K562 (cell line): Measurements from ENCODE around the gene CMSS1. TPM values are rescaled to one million over a fixed set of nuclear protein-coding genes. Genes with fewer than 3 reads are reported as not detected.
"Not testable (repeated sequence)": the region's sequence is repeated elsewhere in the genome, so short reads cannot be mapped to it uniquely, and the experiment has no call there.

Source experiments
- ATAC-seq: fragments of 200-7000 bp; cut with Tn5 transposase; 3 replicates; pipeline ENCODE4 v1.9.1; 2020; ENCODE audit warnings: moderate library complexity
- BruUV-seq: library from RNA; stranded (reverse); fragments of 400-500 nt; replicated peaks from 2 replicates; lab custom pipeline; 2021; lab: Mats Ljungman, UMichigan
- CTCF ChIA-PET: fragments of 300-600 bp; formaldehyde crosslinking; extraction: SDS; loops from one replicate; lab custom pipeline; 2021; ENCODE audit warnings: low intra/inter-chr PET ratio; lab: Yijun Ruan, JAX
- POLR2A ChIA-PET: fragments of 300-600, 350-650 bp; sonication (Branson Sonifier 250); formaldehyde crosslinking; extraction: SDS; loops from one replicate; lab custom pipeline; 2021; ENCODE audit warnings: antibody characterized with exemption, inconsistent platforms; lab: Yijun Ruan, JAX
- DNase-seq, 4 experiments: peaks; one replicate each; pipeline versions ENCODE4 v3.0.0 to v3.0.0-alpha.2; 2011 to 2018; ENCODE audit warnings: low spot score in 3 of 4, mixed read lengths in 3 of 4; ENCODE audit errors: extremely low read depth in 1 of 4
- FAIRE-seq: peaks from 2 replicates; lab custom pipeline; 2011; peaks lifted over from hg19 to GRCh38; lab: Jason Lieb, UNC
- H2AFZ ChIP-seq: 2 replicates; pipeline ENCODE4 v1.6.0; 2011; ENCODE audit warnings: low read depth, low read length, control low read depth, inconsistent platforms
- H3K27ac ChIP-seq: fragments of 200-600 bp; 3 replicates; pipeline ENCODE4 v1.8.0; 2011; ENCODE audit warnings: low read depth, mild to moderate bottlenecking, control low read depth, inconsistent platforms, low read length, moderate library complexity, mixed read lengths; ENCODE audit errors: extremely low read depth
- H3K27me3 ChIP-seq, 2 experiments: fragments of 300-600 bp in 1 of 2; 2 replicates in 1 of 2; 3 replicates in 1 of 2; pipeline versions ENCODE4 v1.6.0 to v1.8.0; 2011; ENCODE audit warnings: inconsistent platforms in 2 of 2, low read length in 2 of 2, mild to moderate bottlenecking in 1 of 2, mixed read lengths in 1 of 2, moderate library complexity in 1 of 2; ENCODE audit not compliant: control insufficient read depth in 2 of 2, insufficient read depth in 2 of 2
- H3K36me3 ChIP-seq: fragments of 300-600 bp; 3 replicates; pipeline ENCODE4 v1.8.0; 2011; ENCODE audit warnings: mild to moderate bottlenecking, low read length, inconsistent platforms; ENCODE audit not compliant: control insufficient read depth, insufficient read depth
- H3K4me1 ChIP-seq, 2 experiments: fragments of 200-600 bp in 1 of 2; replicated peaks in 1 of 2; 2 replicates in 1 of 2; 3 replicates in 1 of 2; pipeline versions ENCODE4 v1.5.1 to v1.8.0; 2011; ENCODE audit warnings: inconsistent platforms in 2 of 2, low read length in 2 of 2, mild to moderate bottlenecking in 1 of 2, mixed read lengths in 1 of 2, moderate library complexity in 1 of 2; ENCODE audit not compliant: control insufficient read depth in 2 of 2, insufficient read depth in 2 of 2
- H3K4me2 ChIP-seq: 2 replicates; pipeline ENCODE4 v1.6.1; 2011; ENCODE audit warnings: low read length, control low read depth, inconsistent platforms, mixed read lengths; ENCODE audit not compliant: insufficient read depth
- H3K4me3 ChIP-seq: fragments of 200-600 bp; sonication (generic), shearing (Covaris generic); 2 replicates; pipeline ENCODE4 v1.5.1; 2016; ENCODE audit warnings: control low read depth, inconsistent platforms
- H3K79me2 ChIP-seq: fragments of 200-600 bp; 3 replicates; pipeline ENCODE4 v1.8.0; 2011; ENCODE audit warnings: low read length, inconsistent platforms; ENCODE audit not compliant: control insufficient read depth, insufficient read depth
- H3K9ac ChIP-seq, 2 experiments: 2 replicates each; pipeline versions ENCODE4 v1.6.0 to v1.6.1; 2011; ENCODE audit warnings: low read depth in 2 of 2, low read length in 2 of 2, control low read depth in 1 of 2, inconsistent platforms in 1 of 2, mild to moderate bottlenecking in 1 of 2, mixed read lengths in 1 of 2; ENCODE audit not compliant: insufficient read depth in 1 of 2
- H3K9me1 ChIP-seq: one replicate; pipeline ENCODE4 v1.6.0; 2011; ENCODE audit warnings: inconsistent platforms, mild to moderate bottlenecking, low read length, moderate library complexity; ENCODE audit not compliant: control insufficient read depth, insufficient read depth
- H3K9me3 ChIP-seq: replicated peaks from 2 replicates; pipeline ENCODE4 v1.5.1; 2011; ENCODE audit warnings: low read depth, low read length, inconsistent platforms; ENCODE audit not compliant: control insufficient read depth, insufficient read depth
- H4K20me1 ChIP-seq: replicated peaks from 2 replicates; pipeline ENCODE4 v1.6.1; 2011; ENCODE audit warnings: low read length, inconsistent platforms, mixed read lengths; ENCODE audit not compliant: control insufficient read depth, insufficient read depth
- BCOR ChIP-seq: fragments of 450-650 bp; IDR thresholded peaks from 2 replicates; pipeline ENCODE4 v1.6.1; 2016
- NFIC ChIP-seq: fragments of 450-650 bp; IDR thresholded peaks from 2 replicates; pipeline ENCODE4 v1.6.1; 2017; ENCODE audit warnings: mild to moderate bottlenecking, inconsistent platforms
- POLR3G ChIP-seq: IDR thresholded peaks from 2 replicates; pipeline ENCODE4 v1.6.1; 2011; ENCODE audit not compliant: insufficient read length, insufficient replicate concordance; ENCODE audit errors: extremely low read depth
- RBM15 ChIP-seq: fragments of 200-400 bp; formaldehyde crosslinking; IDR thresholded peaks from 2 replicates; pipeline ENCODE4 v1.6.1; 2018; ENCODE audit warnings: mild to moderate bottlenecking, low read length, moderate library complexity; ENCODE audit not compliant: insufficient read depth
- TAF9B ChIP-seq: fragments of 450-650 bp; IDR thresholded peaks from 2 replicates; pipeline ENCODE4 v1.6.1; 2018; ENCODE audit warnings: mild to moderate bottlenecking; ENCODE audit not compliant: partially characterized antibody
- ZNF146 ChIP-seq: IDR thresholded peaks from one replicate; pipeline ENCODE4 v1.6.1; 2018; ENCODE audit warnings: missing compliant biosample characterization; ENCODE audit not compliant: unreplicated experiment
- ZNF3 ChIP-seq: fragments of 250-450 bp; sonication (Bioruptor Pico); IDR thresholded peaks from 2 replicates; pipeline ENCODE4 v1.5.0; 2021; ENCODE audit warnings: mild to moderate bottlenecking, moderate library complexity
- ZNF778 ChIP-seq: fragments of 450-650 bp; formaldehyde crosslinking; IDR thresholded peaks from 2 replicates; pipeline ENCODE4 v1.4.0; 2020; ENCODE audit warnings: mild to moderate bottlenecking, moderate library complexity
- ZSCAN29 ChIP-seq: fragments of 450-650 bp; IDR thresholded peaks from 2 replicates; pipeline ENCODE4 v1.6.1; 2017
- WGBS: fragments of 100-300 bp; shearing (Covaris generic); methylation state at CpG from one replicate; pipeline ENCODE4 v1.1.6; 2016; ENCODE audit warnings: low coverage, mixed read lengths; ENCODE audit not compliant: insufficient coverage; ENCODE audit errors: missing lambda C conversion rate; 5-methylcytosine and 5-hydroxymethylcytosine counted together
- in situ Hi-C: fragments of 300-500 bp; cut with MboI; formaldehyde crosslinking; loops from 4 replicates; pipeline ENCODE4 v1.15.0; 2018; ENCODE audit warnings: inconsistent platforms, mixed read lengths
- intact Hi-C: fragments of 100-400 bp; cut with micrococcal nuclease; formaldehyde crosslinking; loops from 2 replicates; pipeline ENCODE4 v1.14.2; 2022
- polyA plus RNA-seq, 8 experiments: library from polyadenylated mRNA; depleted of rRNA in 4 of 8; stranded (reverse) in 5 of 8; unstranded in 3 of 8; fragments of >200 nt; fragmentation: Nextera tagmentation in 2 of 8; fragmentation: Illumina TruSeq in 1 of 8; extraction: Ambion mirVana in 2 of 8; extraction: Trizol in 1 of 8; gene quantifications; 2 replicates each; pipeline versions ENCODE4 v1.2.1 to v1.2.3, GENCODE V29; 2011 to 2014; ENCODE audit warnings: inconsistent platforms in 1 of 8, missing spikeins in 1 of 8
- total RNA-seq, 7 experiments: library from RNA; depleted of rRNA in 6 of 7; stranded (reverse); fragments of >200 nt in 6 of 7; fragmentation: Illumina TruSeq in 2 of 7; extraction: Trizol in 2 of 7; gene quantifications; 2 replicates each; pipeline versions ENCODE4 v1.2.1 to v1.2.3, GENCODE V29; 2011 to 2021; ENCODE audit warnings: low replicate concordance in 1 of 7
- TF ChIP-seq, protein P1 (sequence below): fragments of 450-650 bp; conservative IDR thresholded peaks from 2 replicates; pipeline ENCODE4 v1.6.1; 2016; ENCODE audit warnings: missing genetic modification characterization, low read depth, mild to moderate bottlenecking, control low read depth, missing compliant biosample characterization
- TF ChIP-seq, protein P2 (sequence below): fragments of 200-800 bp; sonication (Bioruptor generic); IDR thresholded peaks from 2 replicates; pipeline ENCODE4 v1.6.1; 2017; ENCODE audit warnings: missing genetic modification characterization, missing compliant biosample characterization
- TF ChIP-seq, protein P3 (sequence below): fragments of 250-450 bp; sonication (Bioruptor Pico); IDR thresholded peaks from 2 replicates; pipeline ENCODE4 v1.8.0; 2022; ENCODE audit warnings: inconsistent platforms

The CMSS1 gene
- total and polyA plus RNA-seq, 9 of the 15 experiments (the other 6 are each of a cell fraction or from before 2014, with no cell fraction given), result 46.9 to 109 (median 72.3) TPM

DNA sequence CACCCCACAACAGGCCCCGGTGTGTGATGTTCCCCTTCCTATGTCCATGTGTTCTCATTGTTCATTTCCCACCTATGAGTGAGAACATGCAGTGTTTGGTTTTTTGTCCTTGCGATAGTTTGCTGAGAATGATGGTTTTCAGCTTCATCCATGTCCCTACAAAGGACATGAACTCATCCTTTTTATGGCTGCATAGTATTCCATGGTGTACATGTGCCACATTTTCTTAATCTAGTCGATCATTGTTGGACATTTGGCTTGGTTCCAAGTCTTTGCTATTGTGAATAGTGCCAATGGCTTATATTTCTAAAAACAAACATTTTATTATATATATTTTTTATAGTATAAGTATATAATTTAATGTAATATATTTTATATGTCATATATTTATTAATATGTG is 233.9 kb downstream of the CMSS1 start:
- FAIRE-seq, intact Hi-C loops: not testable (repeated sequence)

DNA sequence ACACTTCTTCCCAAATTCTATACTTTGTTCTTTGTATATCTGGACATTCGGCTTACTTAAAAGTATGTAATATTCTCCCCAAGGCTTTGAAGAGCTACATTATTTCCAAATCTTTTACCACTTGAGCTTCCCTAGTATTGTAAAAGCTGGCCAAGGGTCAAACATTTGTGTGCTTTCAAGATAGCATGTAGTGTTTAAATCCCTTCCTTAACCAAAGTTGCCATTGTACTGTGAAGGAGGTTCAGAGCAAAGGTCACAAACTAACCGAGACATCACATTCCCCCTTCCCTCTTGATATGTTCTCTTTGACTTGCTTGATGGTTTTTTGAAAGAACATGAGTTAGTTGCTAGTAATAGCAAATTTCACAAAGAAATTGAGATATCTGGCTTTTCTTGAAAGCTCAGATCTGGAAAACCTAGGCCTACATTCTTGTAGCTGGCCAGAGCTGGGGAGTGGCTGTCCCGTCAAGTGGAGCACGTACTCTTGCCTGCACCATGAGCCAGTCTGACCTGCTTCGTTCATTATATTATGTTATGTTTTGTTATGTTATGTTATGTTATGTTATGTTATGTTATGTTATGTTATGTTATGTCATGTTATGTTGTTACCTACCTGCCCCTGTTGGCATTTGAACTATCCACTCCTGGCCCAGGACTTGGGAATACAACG is 236.4 kb downstream of the CMSS1 start:
- no peak overlapping the region for H3K4me2 ChIP-seq
- H3K9me1 ChIP-seq, result no peaks in the 10 kb centered on the region
- no peak overlapping the region for H2AFZ ChIP-seq
- POLR2A ChIA-PET, result interaction anchor here (0.7 to 0.8 kb wide), 2 partner anchors 11 to 969 kb away, joined by 3 read pairs; no protein-coding TSS in a partner anchor
- H3K27ac ChIP-seq, result no peak overlapping the region
- no peaks in the 10 kb centered on the region for H3K4me1 ChIP-seq
- no peak overlapping the region for H3K4me3 ChIP-seq
- no peak for ATAC-seq
- intact Hi-C loops (no loop called here), in situ Hi-C loops (loop anchor here (25.0 kb wide), 1 partner anchor 217 kb away; no protein-coding TSS in a partner anchor)
- no peak for FAIRE-seq
- BruUV-seq, result no TSS peak
- no peak for DNase-seq
- no peaks in the 10 kb centered on the region for H3K36me3 ChIP-seq
- no peaks in the 10 kb centered on the region for H3K79me2 ChIP-seq
- WGBS, result 94% methylated on average over 6 of the region's 6 CpGs
- no peaks in the 10 kb centered on the region for H4K20me1 ChIP-seq
- CTCF ChIA-PET, result no interaction called here
- H3K9ac ChIP-seq, result no peak overlapping the region
- H3K9me3 ChIP-seq, result no peaks in the 10 kb centered on the region
- H3K27me3 ChIP-seq, result no peaks in the 10 kb centered on the region
- TF ChIP-seq, protein P1, sequence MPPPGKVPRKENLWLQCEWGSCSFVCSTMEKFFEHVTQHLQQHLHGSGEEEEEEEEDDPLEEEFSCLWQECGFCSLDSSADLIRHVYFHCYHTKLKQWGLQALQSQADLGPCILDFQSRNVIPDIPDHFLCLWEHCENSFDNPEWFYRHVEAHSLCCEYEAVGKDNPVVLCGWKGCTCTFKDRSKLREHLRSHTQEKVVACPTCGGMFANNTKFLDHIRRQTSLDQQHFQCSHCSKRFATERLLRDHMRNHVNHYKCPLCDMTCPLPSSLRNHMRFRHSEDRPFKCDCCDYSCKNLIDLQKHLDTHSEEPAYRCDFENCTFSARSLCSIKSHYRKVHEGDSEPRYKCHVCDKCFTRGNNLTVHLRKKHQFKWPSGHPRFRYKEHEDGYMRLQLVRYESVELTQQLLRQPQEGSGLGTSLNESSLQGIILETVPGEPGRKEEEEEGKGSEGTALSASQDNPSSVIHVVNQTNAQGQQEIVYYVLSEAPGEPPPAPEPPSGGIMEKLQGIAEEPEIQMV, result no peak
- TF ChIP-seq, protein P2, sequence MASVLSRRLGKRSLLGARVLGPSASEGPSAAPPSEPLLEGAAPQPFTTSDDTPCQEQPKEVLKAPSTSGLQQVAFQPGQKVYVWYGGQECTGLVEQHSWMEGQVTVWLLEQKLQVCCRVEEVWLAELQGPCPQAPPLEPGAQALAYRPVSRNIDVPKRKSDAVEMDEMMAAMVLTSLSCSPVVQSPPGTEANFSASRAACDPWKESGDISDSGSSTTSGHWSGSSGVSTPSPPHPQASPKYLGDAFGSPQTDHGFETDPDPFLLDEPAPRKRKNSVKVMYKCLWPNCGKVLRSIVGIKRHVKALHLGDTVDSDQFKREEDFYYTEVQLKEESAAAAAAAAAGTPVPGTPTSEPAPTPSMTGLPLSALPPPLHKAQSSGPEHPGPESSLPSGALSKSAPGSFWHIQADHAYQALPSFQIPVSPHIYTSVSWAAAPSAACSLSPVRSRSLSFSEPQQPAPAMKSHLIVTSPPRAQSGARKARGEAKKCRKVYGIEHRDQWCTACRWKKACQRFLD, result no peak
- TF ChIP-seq ZSCAN29 (no peak), ZNF3 (CRISPR knock-in tag) (no peak), ZNF778 (CRISPR knock-in tag) (no peak), POLR3G (no peak), TAF9B (no peak), RBM15 (no peak), BCOR (no peak)
- TF ChIP-seq, protein P3, sequence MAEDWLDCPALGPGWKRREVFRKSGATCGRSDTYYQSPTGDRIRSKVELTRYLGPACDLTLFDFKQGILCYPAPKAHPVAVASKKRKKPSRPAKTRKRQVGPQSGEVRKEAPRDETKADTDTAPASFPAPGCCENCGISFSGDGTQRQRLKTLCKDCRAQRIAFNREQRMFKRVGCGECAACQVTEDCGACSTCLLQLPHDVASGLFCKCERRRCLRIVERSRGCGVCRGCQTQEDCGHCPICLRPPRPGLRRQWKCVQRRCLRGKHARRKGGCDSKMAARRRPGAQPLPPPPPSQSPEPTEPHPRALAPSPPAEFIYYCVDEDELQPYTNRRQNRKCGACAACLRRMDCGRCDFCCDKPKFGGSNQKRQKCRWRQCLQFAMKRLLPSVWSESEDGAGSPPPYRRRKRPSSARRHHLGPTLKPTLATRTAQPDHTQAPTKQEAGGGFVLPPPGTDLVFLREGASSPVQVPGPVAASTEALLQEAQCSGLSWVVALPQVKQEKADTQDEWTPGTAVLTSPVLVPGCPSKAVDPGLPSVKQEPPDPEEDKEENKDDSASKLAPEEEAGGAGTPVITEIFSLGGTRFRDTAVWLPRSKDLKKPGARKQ (CRISPR knock-in tag), result no peak

More for the DNA sequence above, 233.9 kb downstream of the CMSS1 start:
- not testable (repeated sequence) for H2AFZ ChIP-seq, ATAC-seq
- TF ChIP-seq NFIC, result peak; percentile 63
- peak; percentile 14 for TF ChIP-seq ZNF146 (CRISPR knock-in tag)
- TF ChIP-seq, all 486 proteins: peak for 2; not testable (repeated sequence) for 484
- POLR2A ChIA-PET, BruUV-seq, H3K4me3 ChIP-seq, H3K4me1 ChIP-seq, H3K9me3 ChIP-seq, H3K27me3 ChIP-seq, DNase-seq, H3K4me2 ChIP-seq, H3K36me3 ChIP-seq, H4K20me1 ChIP-seq, H3K9me1 ChIP-seq, H3K9ac ChIP-seq, H3K27ac ChIP-seq, CTCF ChIA-PET, H3K79me2 ChIP-seq: not testable (repeated sequence)
- in situ Hi-C loops, result loop anchor here (25.0 kb wide), 1 partner anchor 214 kb away; no protein-coding TSS in a partner anchor
- 63% methylated on average over 1 of the region's 3 CpGs for WGBS
